Muscle of arm (tissue), 12 donors: ENCODE measurements around the gene ADRB1. TPM values are rescaled to one million over a fixed set of nuclear protein-coding genes. Genes with fewer than 3 reads are reported as not detected.

Source experiments
- DNase-seq: peaks from one replicate; pipeline ENCODE4 v3.0.0-alpha.2; 2013
- polyA plus RNA-seq, 12 donors: library from polyadenylated mRNA; unstranded; fragments of 120-200 nt; gene quantifications; one replicate each; pipeline ENCODE4 v1.2.1, GENCODE V29; 2013; ENCODE audit not compliant: insufficient read length in 12 of 12

Gene ADRB1
- polyA plus RNA-seq, 12 donors, result 0.08 to 0.61 (median 0.17) TPM; not detected in 5

GRCh38 chr10:114087255-114087654 is 43.6 kb downstream of the ADRB1 start:
- no peak for DNase-seq

DNA sequence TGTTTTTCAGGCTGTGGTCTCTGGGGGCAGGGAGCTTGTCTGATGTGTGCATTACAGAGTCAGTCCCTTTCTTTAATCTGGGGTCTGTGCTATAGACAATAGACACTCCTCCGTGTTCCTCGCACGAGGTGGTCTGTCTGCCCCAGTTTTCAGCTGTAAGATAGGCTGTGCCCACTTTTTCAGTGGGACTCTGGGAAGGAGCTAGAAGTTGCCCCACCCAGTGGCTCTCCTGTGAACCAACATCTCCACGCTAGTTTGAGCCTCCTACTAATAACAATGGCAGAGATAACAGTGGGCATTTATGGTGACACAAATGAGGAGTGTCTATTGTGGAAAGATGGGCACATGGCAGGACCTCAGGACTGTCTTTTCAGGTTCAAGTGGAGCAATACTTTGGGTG is 44.0 kb downstream of the ADRB1 start:
- no peak for DNase-seq

DNA sequence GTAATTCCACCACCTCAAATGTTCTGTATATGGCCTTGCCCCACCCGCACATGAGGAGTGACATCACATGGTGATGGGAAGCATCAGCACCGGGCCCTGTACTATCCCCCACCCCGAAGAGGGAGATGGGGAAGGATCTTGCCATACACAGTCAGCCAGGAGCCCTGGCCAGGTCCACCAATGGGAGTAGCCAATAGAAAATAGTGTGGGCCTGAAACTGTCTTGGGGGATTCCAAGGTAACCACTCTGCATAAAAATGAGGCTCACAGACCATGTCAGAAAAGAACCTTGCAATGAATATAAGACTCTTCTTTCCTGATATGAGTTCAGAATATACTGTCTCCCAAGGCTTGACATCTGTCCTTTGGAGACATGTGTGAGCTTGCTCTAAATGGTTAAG is 51.1 kb downstream of the ADRB1 start:
- DNase-seq, result no peak

GRCh38 chr10:114095559-114096337 is 52.1 kb downstream of the ADRB1 start:
- peak; percentile 30 for DNase-seq

Other genes starting within 250 kb of the ADRB1 start
- gene DCLRE1A, start 189.8 kb upstream of the ADRB1 start, polyA plus RNA-seq, result 1 to 10 TPM in 11 of 12 donors, not detected in 1; 5.7 to 7.4 (median 6.8) TPM
- gene NHLRC2, start 189.2 kb upstream of the ADRB1 start, polyA plus RNA-seq, result 10 to 100 TPM in 11 of 12 donors, not detected in 1; 12.1 to 24.0 (median 15.2) TPM
- gene CCDC186, start 130.3 kb downstream of the ADRB1 start, polyA plus RNA-seq, result 10 to 100 TPM in 11 of 12 donors, not detected in 1; 10.6 to 37.4 (median 16.1) TPM
- under 1 TPM in 10 of 12 donors, not detected in 2; 0.08 to 0.44 (median 0.13) TPM for gene TDRD1, start 135.5 kb downstream of the ADRB1 start, polyA plus RNA-seq
- 10 to 100 TPM in 1 of 12 donors, 1 to 10 TPM in 2, under 1 TPM in 7, not detected in 2; 0.29 to 20.5 (median 0.44) TPM for gene VWA2, start 195.4 kb downstream of the ADRB1 start, polyA plus RNA-seq